ENCODE results near the gene PIF1. TPM values are rescaled to one million over a fixed set of nuclear protein-coding genes. Genes with fewer than 3 reads are reported as not detected.

PIF1 gene
- polyA plus RNA-seq, 1 donor from 2014 or later: 0.78 TPM

DNA sequence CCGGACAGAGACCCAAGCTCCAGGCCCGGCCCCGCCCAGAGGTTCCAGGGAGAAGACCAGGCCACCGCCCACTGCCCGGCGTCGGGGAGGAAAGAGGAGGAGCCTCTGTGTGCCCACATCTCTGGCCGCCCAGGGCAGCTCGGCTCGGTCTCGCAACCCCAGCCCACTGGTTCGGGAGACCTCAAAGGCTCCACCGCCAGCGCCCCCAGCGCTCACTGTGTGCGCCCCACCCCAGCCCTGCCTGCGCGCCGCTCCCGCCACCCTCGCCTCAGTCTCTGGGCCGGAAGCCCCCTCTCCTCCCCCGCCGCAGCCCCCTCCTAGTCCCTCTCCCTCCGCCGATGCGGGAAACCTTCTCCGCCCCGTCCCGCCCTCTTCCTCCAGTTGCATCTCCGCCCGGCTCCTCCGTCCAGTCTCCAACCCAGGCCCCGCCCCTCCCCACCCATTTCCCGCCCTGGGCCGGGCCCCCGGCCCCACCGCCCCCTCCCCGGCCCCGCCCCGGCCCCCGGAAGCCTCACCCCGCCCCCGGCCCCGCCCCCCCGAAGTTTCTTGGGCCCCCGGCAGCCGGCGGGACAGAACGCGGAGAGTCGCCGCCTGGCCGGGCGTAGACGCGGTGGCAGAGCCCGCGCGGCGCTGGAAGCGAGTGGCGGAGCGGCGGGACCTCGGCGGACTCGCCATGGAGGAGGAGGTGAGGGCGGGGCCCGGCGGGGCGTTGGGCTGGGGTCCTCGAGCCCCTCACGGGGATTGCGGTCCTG lies 16.1 kb upstream of the PIF1 start, which contains the start of gene PLEKHO2:
Gene PLEKHO2, plus strand, starts transcription at position 572 of the 752 bp plus-strand sequence. Its CDS starts 102 bp downstream, at position 674.
- H3K36me3 ChIP-seq (ENCODE audit: insufficient read depth, low read length): no peaks in the 10 kb centered on the region
- H3K9ac ChIP-seq (ENCODE audit: low read length): peak within 1 kb of the TSS; percentile 73
- H3K27me3 ChIP-seq (ENCODE audit: insufficient read depth, low read depth, low read length): no peaks in the 10 kb centered on the region
- H3K9me3 ChIP-seq (ENCODE audit: low read length): no peaks in the 10 kb centered on the region
- H3K9me2 ChIP-seq (ENCODE audit: insufficient read depth, low read length): no peaks in the 10 kb centered on the region
- H3F3A ChIP-seq (ENCODE audit: insufficient read depth, low read length, poor library complexity, severe bottlenecking): no peaks in the 10 kb centered on the region
- peak within 1 kb of the TSS; percentile 83 for H3K4me3 ChIP-seq (ENCODE audit: low read length)
- H2AFZ ChIP-seq (ENCODE audit: low read depth, low read length): peak within 1 kb of the TSS; percentile 66
- H3K79me2 ChIP-seq (replicated peaks; ENCODE audit: insufficient read depth, low read length): no peaks in the 10 kb centered on the region
- no peaks in the 10 kb centered on the region for H4K20me1 ChIP-seq (ENCODE audit: insufficient read depth)
- peak within 1 kb of the TSS; percentile 53 for H3K4me2 ChIP-seq (ENCODE audit: low read length)
- no peak for TF ChIP-seq SMC3 (conservative IDR thresholded peaks at IDR 0.05; ENCODE audit: poor library complexity)
- no peak for TF ChIP-seq MXI1 (conservative IDR thresholded peaks at IDR 0.05; ENCODE audit: poor library complexity, severe bottlenecking)
- TF ChIP-seq RAD21 (conservative IDR thresholded peaks at IDR 0.05): no peak
- no peak for TF ChIP-seq TAF1 (IDR thresholded peaks at IDR 0.05; ENCODE audit: low read depth)
- no peak for TF ChIP-seq EZH2 (IDR thresholded peaks at IDR 0.05; ENCODE audit: borderline replicate concordance, insufficient read depth, low read length, poor library complexity, severe bottlenecking)
- no peak for TF ChIP-seq EP300 (conservative IDR thresholded peaks at IDR 0.05; ENCODE audit: poor library complexity, severe bottlenecking)
- TF ChIP-seq POLR2AphosphoS5 (IDR thresholded peaks at IDR 0.05): peak; percentile 38
- TF ChIP-seq REST (IDR thresholded peaks at IDR 0.05; ENCODE audit: borderline replicate concordance): no peak
- TF ChIP-seq, protein P1, sequence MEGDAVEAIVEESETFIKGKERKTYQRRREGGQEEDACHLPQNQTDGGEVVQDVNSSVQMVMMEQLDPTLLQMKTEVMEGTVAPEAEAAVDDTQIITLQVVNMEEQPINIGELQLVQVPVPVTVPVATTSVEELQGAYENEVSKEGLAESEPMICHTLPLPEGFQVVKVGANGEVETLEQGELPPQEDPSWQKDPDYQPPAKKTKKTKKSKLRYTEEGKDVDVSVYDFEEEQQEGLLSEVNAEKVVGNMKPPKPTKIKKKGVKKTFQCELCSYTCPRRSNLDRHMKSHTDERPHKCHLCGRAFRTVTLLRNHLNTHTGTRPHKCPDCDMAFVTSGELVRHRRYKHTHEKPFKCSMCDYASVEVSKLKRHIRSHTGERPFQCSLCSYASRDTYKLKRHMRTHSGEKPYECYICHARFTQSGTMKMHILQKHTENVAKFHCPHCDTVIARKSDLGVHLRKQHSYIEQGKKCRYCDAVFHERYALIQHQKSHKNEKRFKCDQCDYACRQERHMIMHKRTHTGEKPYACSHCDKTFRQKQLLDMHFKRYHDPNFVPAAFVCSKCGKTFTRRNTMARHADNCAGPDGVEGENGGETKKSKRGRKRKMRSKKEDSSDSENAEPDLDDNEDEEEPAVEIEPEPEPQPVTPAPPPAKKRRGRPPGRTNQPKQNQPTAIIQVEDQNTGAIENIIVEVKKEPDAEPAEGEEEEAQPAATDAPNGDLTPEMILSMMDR (IDR thresholded peaks at IDR 0.05; ENCODE audit: poor library complexity, severe bottlenecking): peak; percentile 56
- H3K27ac ChIP-seq (ENCODE audit: low read length): no peak within 1 kb of the TSS

GRCh38 chr15:64841060-64841343 lies 15.6 kb upstream of the PIF1 start:
- no peaks in the 10 kb centered on the region for H3K79me2 ChIP-seq (replicated peaks; ENCODE audit: insufficient read depth, low read length)
- no peaks in the 10 kb centered on the region for H3K36me3 ChIP-seq (ENCODE audit: insufficient read depth, low read length)
- no peaks in the 10 kb centered on the region for H3K9me3 ChIP-seq (ENCODE audit: low read length)
- H2AFZ ChIP-seq (ENCODE audit: low read depth, low read length): peak overlapping the region; percentile 66
- no peaks in the 10 kb centered on the region for H3F3A ChIP-seq (ENCODE audit: insufficient read depth, low read length, poor library complexity, severe bottlenecking)
- peak overlapping the region; percentile 83 for H3K4me3 ChIP-seq (ENCODE audit: low read length)
- peak overlapping the region; percentile 73 for H3K9ac ChIP-seq (ENCODE audit: low read length)
- H3K27ac ChIP-seq (ENCODE audit: low read length): no peak overlapping the region
- H3K27me3 ChIP-seq (ENCODE audit: insufficient read depth, low read depth, low read length): no peaks in the 10 kb centered on the region
- no peaks in the 10 kb centered on the region for H4K20me1 ChIP-seq (ENCODE audit: insufficient read depth)
- TF ChIP-seq RAD21 (conservative IDR thresholded peaks at IDR 0.05) (no peak), TAF1 (IDR thresholded peaks at IDR 0.05; ENCODE audit: low read depth) (no peak), SMC3 (conservative IDR thresholded peaks at IDR 0.05; ENCODE audit: poor library complexity) (no peak), MXI1 (conservative IDR thresholded peaks at IDR 0.05; ENCODE audit: poor library complexity, severe bottlenecking) (no peak), POLR2AphosphoS5 (IDR thresholded peaks at IDR 0.05) (no peak), EP300 (conservative IDR thresholded peaks at IDR 0.05; ENCODE audit: poor library complexity, severe bottlenecking) (no peak), EZH2 (IDR thresholded peaks at IDR 0.05; ENCODE audit: borderline replicate concordance, insufficient read depth, low read length, poor library complexity, severe bottlenecking) (no peak), REST (IDR thresholded peaks at IDR 0.05; ENCODE audit: borderline replicate concordance) (no peak)
- TF ChIP-seq, protein P1 (IDR thresholded peaks at IDR 0.05; ENCODE audit: poor library complexity, severe bottlenecking): no peak
- H3K9me2 ChIP-seq (ENCODE audit: insufficient read depth, low read length): no peaks in the 10 kb centered on the region
- H3K4me2 ChIP-seq (ENCODE audit: low read length): peak overlapping the region; percentile 53

All from neural cell (in vitro differentiated cells).